IMR-90 (cell line): Measurements from ENCODE around the gene WASHC4.

Experiments used
- BHLHE40 ChIP-seq: fragments of 150-350 bp; IDR thresholded peaks from 2 replicates; pipeline ENCODE4 v1.6.1; 2016; ENCODE audit warnings: mild to moderate bottlenecking, low read depth, low read length
- CEBPB ChIP-seq: IDR thresholded peaks from 2 replicates; pipeline ENCODE4 v1.6.1; 2012; ENCODE audit warnings: low read depth, low read length, improper control_type of control experiment
- FOS ChIP-seq: fragments of 150-350 bp; IDR thresholded peaks from 2 replicates; pipeline ENCODE4 v1.6.1; 2016; ENCODE audit warnings: low read depth, low read length
- MAFK ChIP-seq: IDR thresholded peaks from 2 replicates; pipeline ENCODE4 v1.6.1; 2012; ENCODE audit warnings: low read depth, low read length, improper control_type of control experiment
- MAZ ChIP-seq: IDR thresholded peaks from 2 replicates; pipeline ENCODE4 v1.6.1; 2012; ENCODE audit warnings: low read depth, mild to moderate bottlenecking, low read length, improper control_type of control experiment, moderate library complexity, borderline replicate concordance
- MXI1 ChIP-seq: IDR thresholded peaks from 2 replicates; pipeline ENCODE4 v1.6.1; 2012; ENCODE audit warnings: low read depth, mild to moderate bottlenecking, low read length, moderate library complexity, borderline replicate concordance
- NFE2L2 ChIP-seq: fragments of 150-350 bp; IDR thresholded peaks from 2 replicates; pipeline ENCODE4 v1.6.1; 2016; ENCODE audit warnings: low read depth, mild to moderate bottlenecking, low read length
- POLR2A ChIP-seq: IDR thresholded peaks from 2 replicates; pipeline ENCODE4 v1.6.1; 2012; ENCODE audit warnings: mild to moderate bottlenecking, low read depth, low read length
- RAD21 ChIP-seq: IDR thresholded peaks from 2 replicates; pipeline ENCODE4 v1.6.1; 2012; ENCODE audit warnings: low read length, improper control_type of control experiment
- RCOR1 ChIP-seq: IDR thresholded peaks from 2 replicates; pipeline ENCODE4 v1.6.1; 2012; ENCODE audit warnings: mild to moderate bottlenecking, low read length, improper control_type of control experiment; ENCODE audit not compliant: insufficient replicate concordance
- RFX5 ChIP-seq: IDR thresholded peaks from 2 replicates; pipeline ENCODE4 v1.8.0; 2012; ENCODE audit warnings: low read depth, mild to moderate bottlenecking, low read length, moderate library complexity
- SMC3 ChIP-seq: fragments of 150-350 bp; IDR thresholded peaks from 2 replicates; pipeline ENCODE4 v1.6.1; 2016; ENCODE audit warnings: low read depth, mild to moderate bottlenecking, antibody characterized with exemption, low read length, moderate library complexity
- TF ChIP-seq, protein P1 (sequence below): conservative IDR thresholded peaks from 2 replicates; pipeline ENCODE4 v1.5.1; 2012; ENCODE audit warnings: mild to moderate bottlenecking, low read depth, low read length, improper control_type of control experiment
- TF ChIP-seq, protein P2 (sequence below): fragments of 150-350 bp; IDR thresholded peaks from 2 replicates; pipeline ENCODE4 v1.6.1; 2017; ENCODE audit warnings: mild to moderate bottlenecking, antibody characterized with exemption, low read length, low read depth

DNA sequence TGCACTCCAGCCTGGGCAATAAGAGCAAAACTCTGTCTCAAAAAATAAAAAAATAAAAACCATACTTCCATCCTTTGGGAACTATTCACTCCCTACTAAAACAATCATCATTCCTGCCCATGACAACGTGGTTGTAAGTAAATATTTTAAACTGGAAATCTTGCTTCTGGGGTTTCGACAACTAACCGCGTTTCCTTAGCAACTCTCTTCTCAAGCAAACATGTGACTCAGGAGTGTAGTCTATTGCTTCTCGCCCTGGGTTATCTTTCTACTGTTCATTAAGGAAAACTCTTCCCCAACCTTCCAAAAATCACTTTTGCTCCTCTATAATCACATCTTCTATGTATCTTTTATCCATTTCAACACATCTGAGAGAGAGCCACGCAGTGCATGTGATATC lies 106.6 kb downstream of the WASHC4 start:
- TF ChIP-seq POLR2A (no peak), CEBPB (no peak), SMC3 (no peak), MXI1 (no peak), MAZ (no peak), RFX5 (no peak), RAD21 (no peak), MAFK (no peak), RCOR1 (no peak), NFE2L2 (no peak), BHLHE40 (no peak), FOS (no peak)
- TF ChIP-seq, protein P1, sequence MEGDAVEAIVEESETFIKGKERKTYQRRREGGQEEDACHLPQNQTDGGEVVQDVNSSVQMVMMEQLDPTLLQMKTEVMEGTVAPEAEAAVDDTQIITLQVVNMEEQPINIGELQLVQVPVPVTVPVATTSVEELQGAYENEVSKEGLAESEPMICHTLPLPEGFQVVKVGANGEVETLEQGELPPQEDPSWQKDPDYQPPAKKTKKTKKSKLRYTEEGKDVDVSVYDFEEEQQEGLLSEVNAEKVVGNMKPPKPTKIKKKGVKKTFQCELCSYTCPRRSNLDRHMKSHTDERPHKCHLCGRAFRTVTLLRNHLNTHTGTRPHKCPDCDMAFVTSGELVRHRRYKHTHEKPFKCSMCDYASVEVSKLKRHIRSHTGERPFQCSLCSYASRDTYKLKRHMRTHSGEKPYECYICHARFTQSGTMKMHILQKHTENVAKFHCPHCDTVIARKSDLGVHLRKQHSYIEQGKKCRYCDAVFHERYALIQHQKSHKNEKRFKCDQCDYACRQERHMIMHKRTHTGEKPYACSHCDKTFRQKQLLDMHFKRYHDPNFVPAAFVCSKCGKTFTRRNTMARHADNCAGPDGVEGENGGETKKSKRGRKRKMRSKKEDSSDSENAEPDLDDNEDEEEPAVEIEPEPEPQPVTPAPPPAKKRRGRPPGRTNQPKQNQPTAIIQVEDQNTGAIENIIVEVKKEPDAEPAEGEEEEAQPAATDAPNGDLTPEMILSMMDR: no peak
- TF ChIP-seq, protein P2, sequence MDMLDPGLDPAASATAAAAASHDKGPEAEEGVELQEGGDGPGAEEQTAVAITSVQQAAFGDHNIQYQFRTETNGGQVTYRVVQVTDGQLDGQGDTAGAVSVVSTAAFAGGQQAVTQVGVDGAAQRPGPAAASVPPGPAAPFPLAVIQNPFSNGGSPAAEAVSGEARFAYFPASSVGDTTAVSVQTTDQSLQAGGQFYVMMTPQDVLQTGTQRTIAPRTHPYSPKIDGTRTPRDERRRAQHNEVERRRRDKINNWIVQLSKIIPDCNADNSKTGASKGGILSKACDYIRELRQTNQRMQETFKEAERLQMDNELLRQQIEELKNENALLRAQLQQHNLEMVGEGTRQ: no peak
